SK-N-SH treated with all-trans-retinoic acid at 6 μM for 48 hours (cell line): ENCODE measurements around the gene TRAF6.

Source experiments
- ARNTL ChIP-seq: fragments of 450-650 bp; formaldehyde crosslinking; IDR thresholded peaks from 2 replicates; pipeline ENCODE4 v1.5.0; 2020; ENCODE audit warnings: low read depth, mild to moderate bottlenecking, moderate library complexity, borderline replicate concordance
- ESRRG ChIP-seq: fragments of 250-450 bp; sonication (Bioruptor Pico); IDR thresholded peaks from 2 replicates; pipeline ENCODE4 v1.6.1; 2021; ENCODE audit warnings: mild to moderate bottlenecking
- ISL1 ChIP-seq: fragments of 250-450 bp; sonication (Bioruptor Pico); IDR thresholded peaks from 2 replicates; pipeline ENCODE4 v2.1.2; 2022; ENCODE audit warnings: mild to moderate bottlenecking, moderate library complexity
- OSR1 ChIP-seq: fragments of 250-450 bp; sonication (Bioruptor Pico); IDR thresholded peaks from 2 replicates; pipeline ENCODE4 v1.8.0; 2022; ENCODE audit warnings: moderate library complexity, mild to moderate bottlenecking, inconsistent platforms
- PPARA ChIP-seq: fragments of 250-450 bp; sonication (Bioruptor Pico); IDR thresholded peaks from 2 replicates; pipeline ENCODE4 v1.5.0; 2020; ENCODE audit warnings: mild to moderate bottlenecking, borderline replicate concordance
- SNAI2 ChIP-seq: fragments of 250-450 bp; sonication (Bioruptor Pico); IDR thresholded peaks from 2 replicates; pipeline ENCODE4 v1.5.0; 2020; ENCODE audit warnings: mild to moderate bottlenecking, moderate library complexity
- TOX ChIP-seq: fragments of 250-450 bp; sonication (Bioruptor Pico); IDR thresholded peaks from 2 replicates; pipeline ENCODE4 v1.8.0; 2021; ENCODE audit warnings: mild to moderate bottlenecking, moderate library complexity, borderline replicate concordance
- ZC3H10 ChIP-seq: fragments of 250-450 bp; sonication (Bioruptor Pico); IDR thresholded peaks from 2 replicates; pipeline ENCODE4 v1.5.1; 2021; ENCODE audit warnings: mild to moderate bottlenecking, moderate library complexity
- ZFP3 ChIP-seq: fragments of 250-450 bp; sonication (Bioruptor Pico); IDR thresholded peaks from 2 replicates; pipeline ENCODE4 v1.5.0; 2020; ENCODE audit warnings: mild to moderate bottlenecking, moderate library complexity
- ZFP30 ChIP-seq: fragments of 450-650 bp; formaldehyde crosslinking; IDR thresholded peaks from 2 replicates; pipeline ENCODE4 v1.5.0; 2022; ENCODE audit warnings: mild to moderate bottlenecking, moderate library complexity
- ZNF8 ChIP-seq: fragments of 450-650 bp; formaldehyde crosslinking; IDR thresholded peaks from 2 replicates; pipeline ENCODE4 v1.5.0; 2020; ENCODE audit warnings: mild to moderate bottlenecking, moderate library complexity
- TF ChIP-seq, protein P1 (sequence below): fragments of 250-450 bp; sonication (Bioruptor Pico); IDR thresholded peaks from 2 replicates; pipeline ENCODE4 v1.8.0; 2020; ENCODE audit warnings: mild to moderate bottlenecking, moderate library complexity, borderline replicate concordance
- TF ChIP-seq, protein P2 (sequence below): fragments of 250-450 bp; sonication (Bioruptor Pico); IDR thresholded peaks from 2 replicates; pipeline ENCODE4 v1.5.1; 2020; ENCODE audit warnings: low read depth, mild to moderate bottlenecking, moderate library complexity
- TF ChIP-seq, protein P3 (sequence below): fragments of 250-450 bp; sonication (Bioruptor Pico); IDR thresholded peaks from 2 replicates; pipeline ENCODE4 v1.5.0; 2020; ENCODE audit warnings: mild to moderate bottlenecking, moderate library complexity

DNA sequence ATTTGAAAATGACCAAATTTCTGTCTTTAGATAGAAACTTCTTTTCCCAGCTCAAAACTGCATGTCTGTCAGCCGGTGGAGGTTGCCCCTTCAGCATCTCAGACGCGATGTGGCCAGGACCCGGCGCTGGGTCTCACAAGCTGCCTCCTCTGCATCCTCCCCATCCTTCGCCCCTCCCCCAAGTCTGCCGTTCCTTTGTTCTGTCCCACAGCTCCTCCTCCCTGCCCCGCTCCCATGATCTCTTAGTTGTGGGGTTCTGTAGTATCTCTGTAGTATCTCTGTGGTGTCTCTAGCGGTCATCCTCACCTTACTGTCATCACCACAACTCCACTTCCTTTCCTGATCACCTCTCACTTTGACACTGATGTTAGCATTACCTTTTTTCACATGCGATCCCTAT, 49.9 kb downstream of the TRAF6 start:
- TF ChIP-seq ZFP3 (no peak), ZFP30 (CRISPR knock-in tag) (no peak), ARNTL (CRISPR knock-in tag) (no peak), TOX (CRISPR knock-in tag) (no peak), ZNF8 (CRISPR knock-in tag) (no peak), ISL1 (CRISPR knock-in tag) (no peak), OSR1 (no peak), SNAI2 (CRISPR knock-in tag) (no peak), PPARA (CRISPR knock-in tag) (no peak), ESRRG (CRISPR knock-in tag) (no peak), ZC3H10 (CRISPR knock-in tag) (no peak)
- TF ChIP-seq, protein P1, sequence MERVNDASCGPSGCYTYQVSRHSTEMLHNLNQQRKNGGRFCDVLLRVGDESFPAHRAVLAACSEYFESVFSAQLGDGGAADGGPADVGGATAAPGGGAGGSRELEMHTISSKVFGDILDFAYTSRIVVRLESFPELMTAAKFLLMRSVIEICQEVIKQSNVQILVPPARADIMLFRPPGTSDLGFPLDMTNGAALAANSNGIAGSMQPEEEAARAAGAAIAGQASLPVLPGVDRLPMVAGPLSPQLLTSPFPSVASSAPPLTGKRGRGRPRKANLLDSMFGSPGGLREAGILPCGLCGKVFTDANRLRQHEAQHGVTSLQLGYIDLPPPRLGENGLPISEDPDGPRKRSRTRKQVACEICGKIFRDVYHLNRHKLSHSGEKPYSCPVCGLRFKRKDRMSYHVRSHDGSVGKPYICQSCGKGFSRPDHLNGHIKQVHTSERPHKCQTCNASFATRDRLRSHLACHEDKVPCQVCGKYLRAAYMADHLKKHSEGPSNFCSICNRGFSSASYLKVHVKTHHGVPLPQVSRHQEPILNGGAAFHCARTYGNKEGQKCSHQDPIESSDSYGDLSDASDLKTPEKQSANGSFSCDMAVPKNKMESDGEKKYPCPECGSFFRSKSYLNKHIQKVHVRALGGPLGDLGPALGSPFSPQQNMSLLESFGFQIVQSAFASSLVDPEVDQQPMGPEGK (CRISPR knock-in tag): no peak
- TF ChIP-seq, protein P2, sequence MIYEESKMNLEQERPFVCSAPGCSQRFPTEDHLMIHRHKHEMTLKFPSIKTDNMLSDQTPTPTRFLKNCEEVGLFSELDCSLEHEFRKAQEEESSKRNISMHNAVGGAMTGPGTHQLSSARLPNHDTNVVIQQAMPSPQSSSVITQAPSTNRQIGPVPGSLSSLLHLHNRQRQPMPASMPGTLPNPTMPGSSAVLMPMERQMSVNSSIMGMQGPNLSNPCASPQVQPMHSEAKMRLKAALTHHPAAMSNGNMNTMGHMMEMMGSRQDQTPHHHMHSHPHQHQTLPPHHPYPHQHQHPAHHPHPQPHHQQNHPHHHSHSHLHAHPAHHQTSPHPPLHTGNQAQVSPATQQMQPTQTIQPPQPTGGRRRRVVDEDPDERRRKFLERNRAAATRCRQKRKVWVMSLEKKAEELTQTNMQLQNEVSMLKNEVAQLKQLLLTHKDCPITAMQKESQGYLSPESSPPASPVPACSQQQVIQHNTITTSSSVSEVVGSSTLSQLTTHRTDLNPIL: no peak
- TF ChIP-seq, protein P3, sequence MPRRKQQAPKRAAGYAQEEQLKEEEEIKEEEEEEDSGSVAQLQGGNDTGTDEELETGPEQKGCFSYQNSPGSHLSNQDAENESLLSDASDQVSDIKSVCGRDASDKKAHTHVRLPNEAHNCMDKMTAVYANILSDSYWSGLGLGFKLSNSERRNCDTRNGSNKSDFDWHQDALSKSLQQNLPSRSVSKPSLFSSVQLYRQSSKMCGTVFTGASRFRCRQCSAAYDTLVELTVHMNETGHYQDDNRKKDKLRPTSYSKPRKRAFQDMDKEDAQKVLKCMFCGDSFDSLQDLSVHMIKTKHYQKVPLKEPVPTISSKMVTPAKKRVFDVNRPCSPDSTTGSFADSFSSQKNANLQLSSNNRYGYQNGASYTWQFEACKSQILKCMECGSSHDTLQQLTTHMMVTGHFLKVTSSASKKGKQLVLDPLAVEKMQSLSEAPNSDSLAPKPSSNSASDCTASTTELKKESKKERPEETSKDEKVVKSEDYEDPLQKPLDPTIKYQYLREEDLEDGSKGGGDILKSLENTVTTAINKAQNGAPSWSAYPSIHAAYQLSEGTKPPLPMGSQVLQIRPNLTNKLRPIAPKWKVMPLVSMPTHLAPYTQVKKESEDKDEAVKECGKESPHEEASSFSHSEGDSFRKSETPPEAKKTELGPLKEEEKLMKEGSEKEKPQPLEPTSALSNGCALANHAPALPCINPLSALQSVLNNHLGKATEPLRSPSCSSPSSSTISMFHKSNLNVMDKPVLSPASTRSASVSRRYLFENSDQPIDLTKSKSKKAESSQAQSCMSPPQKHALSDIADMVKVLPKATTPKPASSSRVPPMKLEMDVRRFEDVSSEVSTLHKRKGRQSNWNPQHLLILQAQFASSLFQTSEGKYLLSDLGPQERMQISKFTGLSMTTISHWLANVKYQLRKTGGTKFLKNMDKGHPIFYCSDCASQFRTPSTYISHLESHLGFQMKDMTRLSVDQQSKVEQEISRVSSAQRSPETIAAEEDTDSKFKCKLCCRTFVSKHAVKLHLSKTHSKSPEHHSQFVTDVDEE: no peak
